Measurements from ENCODE around the gene LEUTX. TPM values are rescaled to one million over a fixed set of nuclear protein-coding genes. Genes with fewer than 3 reads are reported as not detected.
"Not testable (repeated sequence)": the region's sequence is repeated elsewhere in the genome, so short reads cannot be mapped to it uniquely, and the experiment has no call there.

The LEUTX gene
- total RNA-seq, 1 donor from 2014 or later: not detected

GRCh38 chr19:39754544-39754943, 24.1 kb upstream of the LEUTX start:
- CTCF ChIA-PET: no interaction called here
- ATAC-seq (ENCODE audit: low read depth) (no peak), DNase-seq (no peak)
- H3K27ac Mint-ChIP-seq: no peak overlapping the region
- H3K4me3 Mint-ChIP-seq: no peak overlapping the region
- peaks cover 27% of the 10 kb centered on the region for H3K27me3 Mint-ChIP-seq
- intact Hi-C loops (cut with micrococcal nuclease): no loop called here
- no peaks in the 10 kb centered on the region for H3K9me3 Mint-ChIP-seq
- TF ChIP-seq CTCF (IDR thresholded peaks at IDR 0.05): no peak
- POLR2A ChIA-PET: no interaction called here
- H3K4me1 Mint-ChIP-seq: no peaks in the 10 kb centered on the region
- H3K36me3 Mint-ChIP-seq (ENCODE audit: low read depth): no peaks in the 10 kb centered on the region

- DNase-seq (no peak), ATAC-seq (ENCODE audit: low read depth) (no peak)
- H3K4me1 Mint-ChIP-seq: peaks cover 3% of the 10 kb centered on the region
- intact Hi-C loops (cut with micrococcal nuclease): no loop called here
- POLR2A ChIA-PET: no interaction called here
- no peaks in the 10 kb centered on the region for H3K36me3 Mint-ChIP-seq (ENCODE audit: low read depth)
- H3K4me3 Mint-ChIP-seq: no peak overlapping the region
- no peaks in the 10 kb centered on the region for H3K9me3 Mint-ChIP-seq
- CTCF ChIA-PET: no interaction called here
- no peak for TF ChIP-seq CTCF (IDR thresholded peaks at IDR 0.05)
- H3K27me3 Mint-ChIP-seq: peaks cover 30% of the 10 kb centered on the region
- no peak overlapping the region for H3K27ac Mint-ChIP-seq
These were observed 23.7 kb upstream of the LEUTX start for GRCh38 chr19:39754971-39755370.

GRCh38 chr19:39759457-39760184, 19.0 kb upstream of the LEUTX start:
- intact Hi-C loops (cut with micrococcal nuclease): no loop called here
- no peak for ATAC-seq (ENCODE audit: low read depth)

GRCh38 chr19:39761851-39762250, 16.8 kb upstream of the LEUTX start:
- H3K9me3 Mint-ChIP-seq; POLR2A ChIA-PET; ATAC-seq (ENCODE audit: low read depth); H3K36me3 Mint-ChIP-seq (ENCODE audit: low read depth); CTCF ChIA-PET; H3K4me1 Mint-ChIP-seq; DNase-seq; H3K4me3 Mint-ChIP-seq; H3K27ac Mint-ChIP-seq; intact Hi-C loops (cut with micrococcal nuclease): not testable (repeated sequence)
- peaks cover 28% of the 10 kb centered on the region for H3K27me3 Mint-ChIP-seq

More at GRCh38 chr19:39759457-39760184, 19.0 kb upstream of the LEUTX start:
- Mint-ChIP-seq H3K9me3 (no peaks in the 10 kb centered on the region), H3K4me1 (peaks cover 4% of the 10 kb centered on the region), H3K4me3 (no peak overlapping the region), H3K27ac (no peak overlapping the region), H3K36me3 (ENCODE audit: low read depth) (no peaks in the 10 kb centered on the region), H3K27me3 (peaks cover 32% of the 10 kb centered on the region)
- no peak for DNase-seq
- ChIA-PET CTCF (no interaction called here), POLR2A (no interaction called here)
- TF ChIP-seq CTCF (IDR thresholded peaks at IDR 0.05): no peak

GRCh38 chr19:39765091-39766076, 13.3 kb upstream of the LEUTX start:
- H3K36me3 Mint-ChIP-seq (ENCODE audit: low read depth): no peaks in the 10 kb centered on the region
- DNase-seq (no peak), ATAC-seq (ENCODE audit: low read depth) (no peak)
- intact Hi-C loops (cut with micrococcal nuclease): loop anchor here (2.0 to 5.0 kb wide), 3 partner anchors 79 to 323 kb away; no protein-coding TSS in a partner anchor
- H3K27me3 Mint-ChIP-seq: peaks cover 10% of the 10 kb centered on the region
- H3K27ac Mint-ChIP-seq: no peak overlapping the region
- peak; percentile 37 for TF ChIP-seq CTCF (IDR thresholded peaks at IDR 0.05)
- no peak overlapping the region for H3K4me3 Mint-ChIP-seq
- no peaks in the 10 kb centered on the region for H3K4me1 Mint-ChIP-seq
- ChIA-PET CTCF (interaction anchor here (0.7 to 1.4 kb wide), 3 partner anchors 38 to 79 kb away, joined by 3 to 7 read pairs (median 3); no protein-coding TSS in a partner anchor), POLR2A (no interaction called here)
- peaks cover 5% of the 10 kb centered on the region for H3K9me3 Mint-ChIP-seq

All from activated B cell treated with CpG ODN at 0.5 μM for 24 hours (primary cell).